Left lung (tissue), 10 donors: ENCODE data around the gene RFX7. TPM values are rescaled to one million over a fixed set of nuclear protein-coding genes. Genes with fewer than 3 reads are reported as not detected.

ENCODE experiments used
- ATAC-seq: fragments of 200-7000 bp; cut with Tn5 transposase; one replicate; pipeline ENCODE4 v1.9.1; 2020; ENCODE audit warnings: moderate library complexity
- DNase-seq, 4 donors: peaks; one replicate each; pipeline ENCODE4 v3.0.0-alpha.2; 2013 to 2020
- H3K27ac ChIP-seq, 2 donors: fragments of 200-600 bp; sonication (generic) in 1 of 2; one replicate each; pipeline versions ENCODE4 v1.5.0 to v1.8.0; 2020 to 2021
- H3K27me3 ChIP-seq, 2 donors: fragments of 200-600 bp; sonication (generic) in 1 of 2; one replicate each; pipeline versions ENCODE4 v1.5.0 to v1.8.0; 2020 to 2021
- H3K36me3 ChIP-seq, 2 donors: fragments of 200-600 bp; sonication (generic) in 1 of 2; one replicate each; pipeline versions ENCODE4 v1.5.0 to v1.8.0; 2020 to 2021
- H3K4me1 ChIP-seq, 2 donors: fragments of 200-600 bp; one replicate each; pipeline ENCODE4 v1.8.0; 2021
- H3K4me3 ChIP-seq, 2 donors: fragments of 200-600 bp; sonication (generic) in 1 of 2; one replicate each; pipeline versions ENCODE4 v1.5.0 to v1.8.0; 2020 to 2021; ENCODE audit warnings: mild to moderate bottlenecking in 1 of 2
- H3K9me3 ChIP-seq, 2 donors: fragments of 200-600 bp; sonication (generic) in 1 of 2; one replicate each; pipeline versions ENCODE4 v1.5.0 to v1.8.0; 2020 to 2021
- CTCF ChIP-seq, 2 donors: fragments of 200-600 bp; sonication (generic) in 1 of 2; IDR thresholded peaks; one replicate each; pipeline versions ENCODE4 v1.5.0 to v1.8.0; 2021; ENCODE audit warnings: antibody characterized with exemption in 2 of 2
- intact Hi-C, 2 donors: fragments of 100-400 bp; cut with DNase I; formaldehyde crosslinking; loops; one replicate each; pipeline versions ENCODE4 v1.11.2 to v1.14.2; 2022
- polyA plus RNA-seq, 6 donors: library from polyadenylated mRNA; unstranded; fragments of 120-200 nt; gene quantifications; one replicate each; pipeline ENCODE4 v1.2.1, GENCODE V29; 2013; ENCODE audit not compliant: insufficient read length in 6 of 6
- total RNA-seq, 2 donors: library from RNA; stranded (reverse); fragmentation: NEBNext Ultra II Directional; extraction: Animal tissue kit (Norgen Biotek cat#: 25700); gene quantifications; one replicate each; pipeline ENCODE4 v1.2.1, GENCODE V29; 2021
- donor health status: DM: no; HTN: yes; CAD: no.
- donor health status: DM: no; HTN: no; CAD: no.

RFX7 gene
- total and polyA plus RNA-seq, 8 donors: 16.7 to 28.1 (median 25.4) TPM

GRCh38 chr15:56095406-56095805, 148.3 kb downstream of the RFX7 start:
- Histone ChIP-seq H3K27me3 (no peaks in the 10 kb centered on the region), H3K9me3 (no peaks in the 10 kb centered on the region), H3K27ac (no peak overlapping the region), H3K4me3 (no peak overlapping the region), H3K4me1 (no peaks in the 10 kb centered on the region), H3K36me3 (peaks cover 0 to 54% of the 10 kb centered on the region in 2 donors)
- intact Hi-C loops: no loop called here
- TF ChIP-seq CTCF (IDR thresholded peaks at IDR 0.05): no peak
- ATAC-seq (no peak), DNase-seq (no peak)

GRCh38 chr15:56094171-56094570, 149.5 kb downstream of the RFX7 start:
- H3K27me3 ChIP-seq: no peaks in the 10 kb centered on the region
- H3K36me3 ChIP-seq: peaks cover 0 to 54% of the 10 kb centered on the region in 2 donors
- no peak for TF ChIP-seq CTCF (IDR thresholded peaks at IDR 0.05)
- DNase-seq (no peak), ATAC-seq (no peak)
- intact Hi-C loops: no loop called here
- H3K9me3 ChIP-seq: no peaks in the 10 kb centered on the region
- no peak overlapping the region for H3K27ac ChIP-seq
- no peak overlapping the region for H3K4me3 ChIP-seq
- H3K4me1 ChIP-seq: no peaks in the 10 kb centered on the region

GRCh38 chr15:56088389-56088788, 155.3 kb downstream of the RFX7 start:
- no peak for TF ChIP-seq CTCF (IDR thresholded peaks at IDR 0.05)
- H3K4me3 ChIP-seq: no peak overlapping the region
- ATAC-seq (no peak), DNase-seq (no peak)
- intact Hi-C loops: no loop called here
- no peaks in the 10 kb centered on the region for H3K27me3 ChIP-seq
- H3K27ac ChIP-seq: no peak overlapping the region
- H3K4me1 ChIP-seq: no peaks in the 10 kb centered on the region
- no peaks in the 10 kb centered on the region for H3K9me3 ChIP-seq
- peaks cover 0 to 6% of the 10 kb centered on the region in 2 donors for H3K36me3 ChIP-seq

GRCh38 chr15:56086566-56086965, 157.1 kb downstream of the RFX7 start:
- Histone ChIP-seq H3K27me3 (no peaks in the 10 kb centered on the region), H3K36me3 (no peaks in the 10 kb centered on the region), H3K4me3 (no peak overlapping the region), H3K27ac (no peak overlapping the region), H3K9me3 (no peaks in the 10 kb centered on the region), H3K4me1 (no peaks in the 10 kb centered on the region)
- intact Hi-C loops: no loop called here
- TF ChIP-seq CTCF (IDR thresholded peaks at IDR 0.05): no peak
- DNase-seq (no peak), ATAC-seq (no peak)

- Histone ChIP-seq H3K4me1 (no peaks in the 10 kb centered on the region), H3K9me3 (no peaks in the 10 kb centered on the region), H3K27me3 (no peaks in the 10 kb centered on the region), H3K4me3 (no peak overlapping the region), H3K27ac (no peak overlapping the region), H3K36me3 (no peaks in the 10 kb centered on the region)
- no peak for ATAC-seq
- no peak for TF ChIP-seq CTCF (IDR thresholded peaks at IDR 0.05)
- no peak for DNase-seq
- intact Hi-C loops: no loop called here
Observed at GRCh38 chr15:56082263-56082761, 161.4 kb downstream of the RFX7 start.
